ENCODE data around the gene ENPP3.

Gene ENPP3

DNA sequence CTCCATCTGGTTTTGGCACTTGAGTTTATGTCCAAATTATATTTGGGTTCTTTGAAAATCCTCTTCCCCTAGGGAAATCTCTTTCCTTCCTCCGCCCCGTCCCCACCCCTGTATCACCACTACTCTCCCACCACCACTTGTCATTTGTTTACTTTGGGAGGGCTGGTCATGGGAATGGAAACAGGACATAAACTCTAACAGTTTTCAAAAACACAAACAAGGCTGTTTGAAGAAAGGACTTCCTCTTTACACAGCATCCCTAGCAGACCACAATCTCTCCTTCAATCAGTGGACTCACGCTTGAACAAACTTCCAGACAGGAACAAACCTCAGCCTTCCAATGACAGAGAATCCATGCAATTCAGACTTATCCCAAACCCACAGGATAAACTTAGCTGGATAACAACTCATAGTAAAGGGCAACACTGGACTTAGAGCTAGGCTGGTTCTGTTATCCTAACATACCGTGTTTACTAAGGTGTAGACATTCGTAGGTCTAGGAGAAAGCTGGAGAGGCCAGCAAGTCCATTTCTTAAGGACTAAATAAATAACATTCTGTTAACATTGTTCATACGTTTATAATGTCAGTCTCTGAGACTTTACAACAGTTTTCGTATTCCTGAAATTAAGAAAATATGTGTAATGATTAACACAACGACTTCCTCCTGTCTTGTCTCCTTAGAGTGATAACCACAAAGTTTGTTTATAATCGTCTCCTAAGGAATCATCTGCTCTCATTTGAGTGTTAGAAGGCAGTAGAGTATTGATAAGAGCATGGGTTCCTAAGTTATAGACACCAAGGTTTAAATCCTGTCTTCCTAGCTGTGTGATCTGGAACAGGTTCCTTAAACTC lies 117.8 kb downstream of the ENPP3 start:
- TF ChIP-seq, protein P1, sequence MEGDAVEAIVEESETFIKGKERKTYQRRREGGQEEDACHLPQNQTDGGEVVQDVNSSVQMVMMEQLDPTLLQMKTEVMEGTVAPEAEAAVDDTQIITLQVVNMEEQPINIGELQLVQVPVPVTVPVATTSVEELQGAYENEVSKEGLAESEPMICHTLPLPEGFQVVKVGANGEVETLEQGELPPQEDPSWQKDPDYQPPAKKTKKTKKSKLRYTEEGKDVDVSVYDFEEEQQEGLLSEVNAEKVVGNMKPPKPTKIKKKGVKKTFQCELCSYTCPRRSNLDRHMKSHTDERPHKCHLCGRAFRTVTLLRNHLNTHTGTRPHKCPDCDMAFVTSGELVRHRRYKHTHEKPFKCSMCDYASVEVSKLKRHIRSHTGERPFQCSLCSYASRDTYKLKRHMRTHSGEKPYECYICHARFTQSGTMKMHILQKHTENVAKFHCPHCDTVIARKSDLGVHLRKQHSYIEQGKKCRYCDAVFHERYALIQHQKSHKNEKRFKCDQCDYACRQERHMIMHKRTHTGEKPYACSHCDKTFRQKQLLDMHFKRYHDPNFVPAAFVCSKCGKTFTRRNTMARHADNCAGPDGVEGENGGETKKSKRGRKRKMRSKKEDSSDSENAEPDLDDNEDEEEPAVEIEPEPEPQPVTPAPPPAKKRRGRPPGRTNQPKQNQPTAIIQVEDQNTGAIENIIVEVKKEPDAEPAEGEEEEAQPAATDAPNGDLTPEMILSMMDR (conservative IDR thresholded peaks at IDR 0.05; ENCODE audit: low read depth, low read length) = no peak
- no peak overlapping the region for H3K4me3 ChIP-seq (ENCODE audit: low read length)
- no peak for DNase-seq (ENCODE audit: low read depth)

DNA sequence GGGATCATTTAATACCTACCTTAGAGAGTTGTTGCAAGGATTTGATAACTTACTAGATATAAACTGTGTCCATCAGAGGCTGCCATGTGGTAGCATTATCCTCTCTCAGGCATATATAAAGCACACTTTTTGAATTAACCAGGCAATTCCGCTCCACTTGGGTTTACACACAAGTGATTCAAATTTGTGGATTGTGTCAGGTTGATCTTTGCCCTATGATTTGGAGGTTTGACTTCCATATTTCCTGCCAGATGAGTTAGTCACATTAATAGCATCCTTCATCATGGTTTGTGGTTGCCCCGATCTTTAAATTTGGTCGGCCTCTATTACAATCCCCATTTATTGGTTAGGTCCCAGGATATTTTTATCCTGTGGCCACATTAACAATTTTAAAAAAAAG lies 118.5 kb downstream of the ENPP3 start:
- no peak overlapping the region for H3K4me3 ChIP-seq (ENCODE audit: low read length)
- DNase-seq (ENCODE audit: low read depth) = no peak
- TF ChIP-seq, protein P1 (conservative IDR thresholded peaks at IDR 0.05; ENCODE audit: low read depth, low read length) = no peak

DNA sequence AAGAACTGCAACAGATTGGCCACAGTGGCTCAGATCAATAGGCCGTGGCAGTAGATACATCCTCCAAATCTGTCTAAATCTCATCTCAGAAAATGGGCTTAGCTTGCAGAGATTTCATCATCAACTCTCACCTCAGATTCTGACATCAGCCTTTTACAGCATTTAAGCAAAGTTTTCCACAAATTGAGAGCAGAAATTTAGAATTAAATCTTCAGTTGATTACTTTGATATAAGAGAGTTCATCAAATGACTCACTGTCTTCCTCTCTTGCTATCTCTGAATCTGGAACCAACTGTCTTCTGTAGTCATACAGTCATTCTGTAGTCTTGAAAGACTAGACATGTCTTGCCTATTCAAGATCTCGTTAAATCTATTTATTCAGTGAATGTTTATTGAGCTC lies 118.9 kb downstream of the ENPP3 start:
- DNase-seq (ENCODE audit: low read depth) = no peak
- TF ChIP-seq, protein P1 (conservative IDR thresholded peaks at IDR 0.05; ENCODE audit: low read depth, low read length) = no peak
- no peak overlapping the region for H3K4me3 ChIP-seq (ENCODE audit: low read length)

DNA sequence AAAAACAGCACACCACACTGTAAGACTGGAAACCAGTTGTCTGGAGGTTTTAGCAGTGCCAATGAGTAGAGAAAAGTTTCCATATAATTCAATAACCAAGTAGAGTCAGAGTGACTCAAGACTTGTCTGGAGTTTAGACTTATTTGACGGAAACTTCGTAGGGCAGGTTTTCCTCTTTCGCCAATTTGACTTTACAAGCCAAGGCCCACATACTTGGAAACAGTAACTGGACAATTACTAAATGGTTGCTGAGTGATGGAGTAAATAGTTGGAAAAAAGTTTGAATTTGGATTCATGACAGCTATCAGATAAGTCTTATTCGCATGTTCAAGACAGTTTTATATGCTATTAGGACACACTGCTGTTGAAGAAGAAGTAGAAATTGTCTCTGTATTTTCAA lies 121.8 kb downstream of the ENPP3 start:
- DNase-seq (ENCODE audit: low read depth) = no peak
- H3K4me3 ChIP-seq (ENCODE audit: low read length) = no peak overlapping the region
- TF ChIP-seq, protein P1 (conservative IDR thresholded peaks at IDR 0.05; ENCODE audit: low read depth, low read length) = no peak

DNA sequence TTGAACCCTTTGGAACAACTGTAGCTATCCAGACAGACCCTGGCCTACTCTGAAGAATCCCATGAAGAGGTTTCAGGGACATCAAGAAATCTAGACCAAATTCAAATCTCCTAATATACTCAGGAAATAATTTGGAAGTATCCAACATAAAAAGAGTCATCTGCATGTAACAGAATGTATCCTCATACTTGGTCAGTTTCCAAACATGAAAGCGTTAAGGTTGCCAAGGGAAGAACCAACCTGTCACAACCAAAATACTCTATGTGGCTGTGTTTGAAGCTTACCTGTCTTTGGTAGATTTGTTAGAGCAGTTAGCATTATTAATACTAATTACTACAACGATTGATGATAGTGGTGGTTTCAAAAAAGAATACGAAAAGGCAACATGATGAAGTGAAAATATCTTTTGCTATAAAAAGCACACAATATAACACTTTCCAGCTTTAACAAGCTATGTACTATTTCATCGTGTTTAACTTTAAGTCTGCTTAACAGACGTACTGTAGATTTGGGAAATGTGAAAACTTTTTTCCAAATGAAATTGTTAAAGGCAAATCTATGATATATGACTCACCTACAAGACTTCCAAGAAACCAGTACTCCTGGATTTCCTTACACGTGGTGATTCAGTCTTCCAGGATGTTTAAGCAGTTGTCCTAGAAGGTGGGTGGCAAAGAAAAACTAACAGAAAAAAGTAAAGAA lies 124.1 kb downstream of the ENPP3 start:
- H3K4me3 ChIP-seq (ENCODE audit: low read length) = no peak overlapping the region
- TF ChIP-seq, protein P1 (conservative IDR thresholded peaks at IDR 0.05; ENCODE audit: low read depth, low read length) = no peak
- no peak for DNase-seq (ENCODE audit: low read depth)

DNA sequence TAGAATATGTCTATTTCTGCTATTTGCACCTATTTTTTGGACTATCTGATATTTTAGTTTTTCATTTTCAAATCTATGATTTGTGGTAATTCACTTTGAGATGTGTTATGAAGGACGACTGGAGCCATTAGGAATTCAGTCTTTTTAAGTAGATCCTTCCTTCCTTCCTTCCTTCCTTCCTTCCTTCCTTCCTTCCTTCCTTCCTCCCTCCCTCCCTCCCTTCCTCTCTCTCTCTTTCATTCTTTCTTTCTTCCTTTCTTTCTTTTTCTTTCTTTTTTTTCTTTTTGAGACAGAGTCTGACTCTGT lies 124.6 kb downstream of the ENPP3 start:
- no peak overlapping the region for H3K4me3 ChIP-seq (ENCODE audit: low read length)
- TF ChIP-seq, protein P1 (conservative IDR thresholded peaks at IDR 0.05; ENCODE audit: low read depth, low read length) = no peak
- no peak for DNase-seq (ENCODE audit: low read depth)

DNA sequence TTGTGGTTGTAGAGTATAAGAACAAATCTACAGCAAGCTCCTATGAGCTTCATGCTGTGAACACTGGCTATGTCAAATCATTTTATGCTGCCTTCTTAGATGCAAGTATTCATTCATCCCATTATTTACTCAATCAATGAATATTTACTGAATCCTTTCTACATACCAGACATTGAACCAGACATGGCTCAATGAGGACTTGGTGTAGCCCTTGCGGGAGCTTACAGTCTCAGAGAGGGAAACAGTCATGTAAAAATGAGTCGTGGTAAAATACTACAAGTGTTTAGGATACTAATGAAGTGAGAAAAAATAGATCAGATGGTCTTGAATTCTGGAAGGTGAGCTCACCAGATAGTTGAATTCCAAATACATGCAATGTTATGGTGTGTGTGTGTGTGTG lies 125.9 kb downstream of the ENPP3 start:
- no peak overlapping the region for H3K4me3 ChIP-seq (ENCODE audit: low read length)
- DNase-seq (ENCODE audit: low read depth) = no peak
- TF ChIP-seq, protein P1 (conservative IDR thresholded peaks at IDR 0.05; ENCODE audit: low read depth, low read length) = no peak

Measured in retinal pigment epithelial cell (primary cell).